ENCODE data around the gene BRD1. TPM values are rescaled to one million over a fixed set of nuclear protein-coding genes. Genes with fewer than 3 reads are reported as not detected.

Gene BRD1
- total RNA-seq, 1 donor from 2014 or later: 35.1 TPM

DNA sequence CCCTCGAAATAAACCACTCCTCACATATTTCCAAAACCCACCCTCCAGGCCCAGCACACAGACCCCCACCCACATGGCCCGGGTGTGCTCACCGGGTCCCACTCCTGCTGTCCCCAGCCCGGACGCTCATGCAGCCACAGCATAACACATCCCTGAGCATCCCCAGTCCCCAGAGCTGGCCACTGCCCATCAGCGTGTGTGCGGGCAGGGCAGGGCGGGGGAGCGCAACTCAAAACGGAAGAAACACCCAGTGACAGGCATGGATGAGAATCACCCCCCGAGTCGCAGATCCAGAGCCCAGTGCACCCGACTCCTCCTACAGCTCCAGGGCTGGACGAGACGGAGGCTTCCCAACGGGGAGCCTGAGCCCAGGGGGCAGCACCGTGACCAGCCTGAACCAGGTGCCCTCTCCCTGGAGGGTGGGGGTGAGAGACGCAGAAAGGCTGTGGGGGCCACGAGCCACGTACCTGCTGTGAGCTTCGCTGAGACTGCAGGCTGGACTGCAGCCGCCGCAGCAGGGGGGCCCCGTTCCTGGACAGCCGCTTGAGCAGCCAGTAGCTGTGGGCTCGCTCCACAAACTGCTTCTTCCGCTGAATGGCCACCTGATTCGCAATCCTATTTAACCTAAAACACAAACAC lies 23.8 kb downstream of the BRD1 start:
- TF ChIP-seq CTCF (IDR thresholded peaks at IDR 0.05): no peak
- TF ChIP-seq POLR2A (IDR thresholded peaks at IDR 0.05): no peak
- TF ChIP-seq POLR2AphosphoS5 (IDR thresholded peaks at IDR 0.05; ENCODE audit: insufficient read depth in 1 of 2, low read depth in 1 of 2): no peak
- DNase-seq (ENCODE audit: extremely low spot score in 2 of 2): no peak
- Histone ChIP-seq H3K27ac (no peak overlapping the region), H3K9me3 (no peaks in the 10 kb centered on the region), H3K27me3 (no peaks in the 10 kb centered on the region), H3K4me3 (no peak overlapping the region), H3K36me3 (peaks cover 0 to 27% of the 10 kb centered on the region in 2 donors), H3K4me1 (peaks cover 53% of the 10 kb centered on the region)
- intact Hi-C loops (cut with DNase I): no loop called here

- H3K27me3 ChIP-seq: no peaks in the 10 kb centered on the region
- H3K36me3 ChIP-seq: peaks cover 0 to 34% of the 10 kb centered on the region in 2 donors
- H3K4me3 ChIP-seq: no peak overlapping the region
- intact Hi-C loops (cut with DNase I): no loop called here
- H3K27ac ChIP-seq: no peak overlapping the region
- DNase-seq (ENCODE audit: extremely low spot score in 2 of 2): no peak
- no peak for TF ChIP-seq POLR2A (IDR thresholded peaks at IDR 0.05)
- TF ChIP-seq CTCF (IDR thresholded peaks at IDR 0.05): no peak
- TF ChIP-seq POLR2AphosphoS5 (IDR thresholded peaks at IDR 0.05; ENCODE audit: insufficient read depth in 1 of 2, low read depth in 1 of 2): no peak
- peaks cover 46% of the 10 kb centered on the region for H3K4me1 ChIP-seq
- no peaks in the 10 kb centered on the region for H3K9me3 ChIP-seq
These were observed 24.5 kb downstream of the BRD1 start for GRCh38 chr22:49803134-49803533.

GRCh38 chr22:49801391-49802060 lies 26.1 kb downstream of the BRD1 start:
- H3K36me3 ChIP-seq: peaks cover 0 to 50% of the 10 kb centered on the region in 2 donors
- peaks cover 42% of the 10 kb centered on the region for H3K4me1 ChIP-seq

GRCh38 chr22:49800408-49801238 lies 27.1 kb downstream of the BRD1 start:
- Histone ChIP-seq H3K9me3 (no peaks in the 10 kb centered on the region), H3K4me3 (no peak overlapping the region), H3K4me1 (peaks cover 42% of the 10 kb centered on the region), H3K27ac (no peak overlapping the region), H3K36me3 (peaks cover 0 to 59% of the 10 kb centered on the region in 2 donors), H3K27me3 (no peaks in the 10 kb centered on the region)
- TF ChIP-seq CTCF (IDR thresholded peaks at IDR 0.05): no peak
- no peak for TF ChIP-seq POLR2AphosphoS5 (IDR thresholded peaks at IDR 0.05; ENCODE audit: insufficient read depth in 1 of 2, low read depth in 1 of 2)
- no peak for TF ChIP-seq POLR2A (IDR thresholded peaks at IDR 0.05)
- no peak for DNase-seq (ENCODE audit: extremely low spot score in 2 of 2)
- intact Hi-C loops (cut with DNase I): no loop called here

More at GRCh38 chr22:49801391-49802060, 26.1 kb downstream of the BRD1 start:
- Histone ChIP-seq H3K27ac (no peak overlapping the region), H3K4me3 (no peak overlapping the region), H3K27me3 (no peaks in the 10 kb centered on the region), H3K9me3 (no peaks in the 10 kb centered on the region)
- intact Hi-C loops (cut with DNase I): no loop called here
- no peak for DNase-seq (ENCODE audit: extremely low spot score in 2 of 2)
- no peak for TF ChIP-seq POLR2AphosphoS5 (IDR thresholded peaks at IDR 0.05; ENCODE audit: insufficient read depth in 1 of 2, low read depth in 1 of 2)

GRCh38 chr22:49799431-49800075 lies 28.1 kb downstream of the BRD1 start:
- TF ChIP-seq POLR2AphosphoS5 (IDR thresholded peaks at IDR 0.05; ENCODE audit: insufficient read depth in 1 of 2, low read depth in 1 of 2) (no peak), CTCF (IDR thresholded peaks at IDR 0.05) (no peak), POLR2A (IDR thresholded peaks at IDR 0.05) (no peak)
- H3K27ac ChIP-seq: no peak overlapping the region
- no peaks in the 10 kb centered on the region for H3K9me3 ChIP-seq
- H3K27me3 ChIP-seq: no peaks in the 10 kb centered on the region
- intact Hi-C loops (cut with DNase I): no loop called here
- H3K36me3 ChIP-seq: peaks cover 0 to 69% of the 10 kb centered on the region in 2 donors
- peaks cover 33% of the 10 kb centered on the region for H3K4me1 ChIP-seq
- no peak overlapping the region for H3K4me3 ChIP-seq
- DNase-seq (ENCODE audit: extremely low spot score in 2 of 2): no peak
